ENCODE data around the gene MAD1L1.
"Not testable (repeated sequence)": the region's sequence is repeated elsewhere in the genome, so short reads cannot be mapped to it uniquely, and the experiment has no call there.

MAD1L1 gene

GRCh38 chr7:1876641-1877040 lies 356.1 kb downstream of the MAD1L1 start:
- DNase-seq (ENCODE audit: low spot score), result not testable (repeated sequence)

- DNase-seq (ENCODE audit: low spot score), result not testable (repeated sequence)
Observed at GRCh38 chr7:1875392-1876199, 357.1 kb downstream of the MAD1L1 start.

GRCh38 chr7:1874590-1875391 lies 358.0 kb downstream of the MAD1L1 start:
- not testable (repeated sequence) for DNase-seq (ENCODE audit: low spot score)

GRCh38 chr7:1873857-1874589 lies 358.7 kb downstream of the MAD1L1 start:
- no peak for DNase-seq (ENCODE audit: low spot score)

- no peak for DNase-seq (ENCODE audit: low spot score)
Observed at GRCh38 chr7:1873421-1873820, 359.3 kb downstream of the MAD1L1 start.

GRCh38 chr7:1873070-1873405 lies 359.7 kb downstream of the MAD1L1 start:
- DNase-seq (ENCODE audit: low spot score), result no peak

GRCh38 chr7:1872191-1873069 lies 360.3 kb downstream of the MAD1L1 start:
- no peak for DNase-seq (ENCODE audit: low spot score)

- DNase-seq (ENCODE audit: low spot score), result no peak
Observed at GRCh38 chr7:1869452-1870130, 363.2 kb downstream of the MAD1L1 start.

- DNase-seq (ENCODE audit: low spot score), result no peak
Observed at GRCh38 chr7:1868516-1869165, 364.1 kb downstream of the MAD1L1 start.

- DNase-seq (ENCODE audit: low spot score), result no peak
Observed at GRCh38 chr7:1867370-1868260, 365.1 kb downstream of the MAD1L1 start.

- no peak for DNase-seq (ENCODE audit: low spot score)
Observed at GRCh38 chr7:1866601-1867000, 366.1 kb downstream of the MAD1L1 start.

GRCh38 chr7:1865571-1866255 lies 367.0 kb downstream of the MAD1L1 start:
- DNase-seq (ENCODE audit: low spot score), result no peak

- DNase-seq (ENCODE audit: low spot score), result no peak
Observed at GRCh38 chr7:1865000-1865555, 367.7 kb downstream of the MAD1L1 start.

- peak; percentile 3 for DNase-seq (ENCODE audit: low spot score)
Observed at GRCh38 chr7:1864161-1864940, 368.4 kb downstream of the MAD1L1 start.

GRCh38 chr7:1863091-1863900 lies 369.4 kb downstream of the MAD1L1 start:
- DNase-seq (ENCODE audit: low spot score), result no peak

- DNase-seq (ENCODE audit: low spot score), result no peak
Observed at GRCh38 chr7:1862560-1862959, 370.2 kb downstream of the MAD1L1 start.
